H54 (cell line): ENCODE measurements around the gene POGZ.
A peak's percentile ranks its signal among the peaks of the same experiment; 100 is the strongest.

Experiments
- DNase-seq: peaks from one replicate; pipeline ENCODE4 v3.0.0; 2011; ENCODE audit warnings: low spot score, mixed read lengths; ENCODE audit not compliant: insufficient read length
- FAIRE-seq: peaks from 3 replicates; lab custom pipeline; 2011; peaks lifted over from hg19 to GRCh38; lab: Jason Lieb, UNC
- POLR2A ChIP-seq: IDR thresholded peaks from 2 replicates; pipeline ENCODE4 v1.6.1; 2011; ENCODE audit warnings: low read depth, mild to moderate bottlenecking, low read length

The POGZ gene

GRCh38 chr1:151459331-151460046 is at the start of gene POGZ:
POGZ (minus strand) TSS chr1:151459494; CDS start chr1:151442204, 17,290 bp downstream.
- FAIRE-seq (no peak), DNase-seq (peak; percentile 99)
- peak; percentile 60 for TF ChIP-seq POLR2A

- no peak for FAIRE-seq
- TF ChIP-seq POLR2A = no peak
- DNase-seq = no peak
Observed at GRCh38 chr1:151508833-151509232, 49.5 kb upstream of the POGZ start.

- TF ChIP-seq POLR2A = no peak
- FAIRE-seq = no peak
Observed at GRCh38 chr1:151504759-151505158, 45.5 kb upstream of the POGZ start.

GRCh38 chr1:151504252-151504651 is 45.0 kb upstream of the POGZ start:
- DNase-seq = no peak
- no peak for FAIRE-seq
- TF ChIP-seq POLR2A = no peak

More at GRCh38 chr1:151504759-151505158, 45.5 kb upstream of the POGZ start:
- DNase-seq = no peak

GRCh38 chr1:151502859-151503780 is 43.8 kb upstream of the POGZ start:
- TF ChIP-seq POLR2A = no peak
- no peak for FAIRE-seq
- no peak for DNase-seq

- DNase-seq (no peak), FAIRE-seq (no peak)
- no peak for TF ChIP-seq POLR2A
Observed at GRCh38 chr1:151502035-151502700, 42.9 kb upstream of the POGZ start.

- DNase-seq (no peak), FAIRE-seq (no peak)
- no peak for TF ChIP-seq POLR2A
Observed at GRCh38 chr1:151501474-151501873, 42.2 kb upstream of the POGZ start.

GRCh38 chr1:151499930-151500329 is 40.6 kb upstream of the POGZ start:
- DNase-seq = no peak
- no peak for TF ChIP-seq POLR2A
- no peak for FAIRE-seq

- DNase-seq = no peak
- no peak for TF ChIP-seq POLR2A
- no peak for FAIRE-seq
Observed at GRCh38 chr1:151499365-151499764, 40.1 kb upstream of the POGZ start.

GRCh38 chr1:151495316-151495715 is 36.0 kb upstream of the POGZ start:
- DNase-seq (no peak), FAIRE-seq (no peak)
- no peak for TF ChIP-seq POLR2A

- peak; percentile 53 for DNase-seq
Observed at GRCh38 chr1:151494741-151495281, 35.5 kb upstream of the POGZ start.

GRCh38 chr1:151493042-151493441 is 33.7 kb upstream of the POGZ start:
- FAIRE-seq (no peak), DNase-seq (no peak)
- TF ChIP-seq POLR2A = no peak

More at GRCh38 chr1:151494741-151495281, 35.5 kb upstream of the POGZ start:
- no peak for FAIRE-seq
- TF ChIP-seq POLR2A = no peak

- no peak for FAIRE-seq
- no peak for DNase-seq
- no peak for TF ChIP-seq POLR2A
Observed at GRCh38 chr1:151492120-151492519, 32.8 kb upstream of the POGZ start.
